Measurements from ENCODE around the gene TSPAN4.

TSPAN4 gene

GRCh38 chr11:880447-880846, 37.8 kb downstream of the TSPAN4 start:
- H3K9ac ChIP-seq (ENCODE audit: low read depth, low read length), result no peak overlapping the region
- H3K4me2 ChIP-seq (ENCODE audit: insufficient read depth, low read length), result no peak overlapping the region
- no peak overlapping the region for H3K27ac ChIP-seq (ENCODE audit: low read length)
- no peak overlapping the region for H2AFZ ChIP-seq (ENCODE audit: low read depth, low read length)
- no peaks in the 10 kb centered on the region for H3K27me3 ChIP-seq (ENCODE audit: insufficient read depth, low read length, poor library complexity)
- H3K4me3 ChIP-seq (ENCODE audit: low read depth in 1 of 2, low read length in 2 of 2), result no peak overlapping the region
- ATAC-seq (ENCODE audit: insufficient read depth, low read depth) (no peak), DNase-seq (no peak)
- no peaks in the 10 kb centered on the region for H3K9me3 ChIP-seq (ENCODE audit: insufficient read depth, low read length, severe bottlenecking)
- H4K20me1 ChIP-seq (ENCODE audit: insufficient read depth, low read length), result peaks cover 22% of the 10 kb centered on the region; the same call in 1 of the 2 replicates
- peaks cover 75% of the 10 kb centered on the region for H3K36me3 ChIP-seq (ENCODE audit: insufficient read depth, low read length)
- TF ChIP-seq CTCF (IDR thresholded peaks at IDR 0.05; ENCODE audit: borderline replicate concordance, extremely low read depth, low read length, poor library complexity, severe bottlenecking), result no peak
- H3K4me1 ChIP-seq (ENCODE audit: insufficient read depth, low read length), result no peaks in the 10 kb centered on the region
- H3K79me2 ChIP-seq (ENCODE audit: insufficient read depth, low read length), result no peaks in the 10 kb centered on the region

- Histone ChIP-seq H2AFZ (ENCODE audit: low read depth, low read length) (no peak overlapping the region), H3K9me3 (ENCODE audit: insufficient read depth, low read length, severe bottlenecking) (no peaks in the 10 kb centered on the region), H3K4me1 (ENCODE audit: insufficient read depth, low read length) (no peaks in the 10 kb centered on the region), H3K9ac (ENCODE audit: low read depth, low read length) (no peak overlapping the region), H3K79me2 (ENCODE audit: insufficient read depth, low read length) (no peaks in the 10 kb centered on the region), H3K4me3 (ENCODE audit: low read depth in 1 of 2, low read length in 2 of 2) (no peak overlapping the region), H3K4me2 (ENCODE audit: insufficient read depth, low read length) (no peak overlapping the region), H4K20me1 (ENCODE audit: insufficient read depth, low read length) (peaks cover 28% of the 10 kb centered on the region; the same call in 1 of the 2 replicates), H3K27me3 (ENCODE audit: insufficient read depth, low read length, poor library complexity) (no peaks in the 10 kb centered on the region), H3K27ac (ENCODE audit: low read length) (no peak overlapping the region), H3K36me3 (ENCODE audit: insufficient read depth, low read length) (peaks cover 71% of the 10 kb centered on the region)
- DNase-seq (no peak), ATAC-seq (ENCODE audit: insufficient read depth, low read depth) (no peak)
- no peak for TF ChIP-seq CTCF (IDR thresholded peaks at IDR 0.05; ENCODE audit: borderline replicate concordance, extremely low read depth, low read length, poor library complexity, severe bottlenecking)
- TF ChIP-seq EZH2 (IDR thresholded peaks at IDR 0.05; ENCODE audit: borderline replicate concordance, low read depth, low read length, severe bottlenecking), result no peak
These were observed 39.9 kb downstream of the TSPAN4 start for GRCh38 chr11:882596-882995.

- Histone ChIP-seq H3K27me3 (ENCODE audit: insufficient read depth, low read length, poor library complexity) (no peaks in the 10 kb centered on the region), H3K9me3 (ENCODE audit: insufficient read depth, low read length, severe bottlenecking) (no peaks in the 10 kb centered on the region), H3K4me2 (ENCODE audit: insufficient read depth, low read length) (no peak overlapping the region), H3K9ac (ENCODE audit: low read depth, low read length) (no peak overlapping the region), H3K27ac (ENCODE audit: low read length) (no peak overlapping the region), H3K79me2 (ENCODE audit: insufficient read depth, low read length) (no peaks in the 10 kb centered on the region), H3K4me3 (ENCODE audit: low read depth in 1 of 2, low read length in 2 of 2) (no peak overlapping the region), H4K20me1 (ENCODE audit: insufficient read depth, low read length) (peaks cover 38% of the 10 kb centered on the region), H2AFZ (ENCODE audit: low read depth, low read length) (no peak overlapping the region), H3K4me1 (ENCODE audit: insufficient read depth, low read length) (no peaks in the 10 kb centered on the region), H3K36me3 (ENCODE audit: insufficient read depth, low read length) (peaks cover 81% of the 10 kb centered on the region)
- no peak for DNase-seq
- ATAC-seq (ENCODE audit: insufficient read depth, low read depth), result no peak
- TF ChIP-seq CTCF (IDR thresholded peaks at IDR 0.05; ENCODE audit: borderline replicate concordance, extremely low read depth, low read length, poor library complexity, severe bottlenecking) (no peak), EZH2 (IDR thresholded peaks at IDR 0.05; ENCODE audit: borderline replicate concordance, low read depth, low read length, severe bottlenecking) (no peak)
These were observed 40.9 kb downstream of the TSPAN4 start for GRCh38 chr11:883527-883926.

- DNase-seq (no peak), ATAC-seq (ENCODE audit: insufficient read depth, low read depth) (no peak)
- H4K20me1 ChIP-seq (ENCODE audit: insufficient read depth, low read length), result peaks cover 43% of the 10 kb centered on the region
- no peak overlapping the region for H3K27ac ChIP-seq (ENCODE audit: low read length)
- TF ChIP-seq CTCF (IDR thresholded peaks at IDR 0.05; ENCODE audit: borderline replicate concordance, extremely low read depth, low read length, poor library complexity, severe bottlenecking) (no peak), EZH2 (IDR thresholded peaks at IDR 0.05; ENCODE audit: borderline replicate concordance, low read depth, low read length, severe bottlenecking) (no peak)
- no peaks in the 10 kb centered on the region for H3K9me3 ChIP-seq (ENCODE audit: insufficient read depth, low read length, severe bottlenecking)
- no peaks in the 10 kb centered on the region for H3K27me3 ChIP-seq (ENCODE audit: insufficient read depth, low read length, poor library complexity)
- no peak overlapping the region for H2AFZ ChIP-seq (ENCODE audit: low read depth, low read length)
- H3K4me2 ChIP-seq (ENCODE audit: insufficient read depth, low read length), result no peak overlapping the region
- H3K4me1 ChIP-seq (ENCODE audit: insufficient read depth, low read length), result no peaks in the 10 kb centered on the region
- H3K36me3 ChIP-seq (ENCODE audit: insufficient read depth, low read length), result peaks cover 82% of the 10 kb centered on the region
- H3K79me2 ChIP-seq (ENCODE audit: insufficient read depth, low read length), result no peaks in the 10 kb centered on the region
- no peak overlapping the region for H3K9ac ChIP-seq (ENCODE audit: low read depth, low read length)
- no peak overlapping the region for H3K4me3 ChIP-seq (ENCODE audit: low read depth in 1 of 2, low read length in 2 of 2)
These were observed 42.0 kb downstream of the TSPAN4 start for GRCh38 chr11:884578-885070.

All from DND-41 (cell line).